Progenitor cell of endocrine pancreas (in vitro differentiated cells): ENCODE data around the gene WASF2. TPM values are rescaled to one million over a fixed set of nuclear protein-coding genes. Genes with fewer than 3 reads are reported as not detected.

Source experiments
- DNase-seq: peaks from one replicate; pipeline ENCODE4 v3.0.0; 2021; ENCODE audit warnings: low spot score; ENCODE audit not compliant: unreplicated experiment
- H3K27ac Mint-ChIP-seq: 2 replicates; pipeline ENCODE4 v1.8.0; 2021; ENCODE audit warnings: mild to moderate bottlenecking, moderate library complexity, mixed read lengths
- H3K27me3 Mint-ChIP-seq: 2 replicates; pipeline ENCODE4 v1.8.0; 2021; ENCODE audit warnings: mixed read lengths
- H3K36me3 Mint-ChIP-seq: 2 replicates; pipeline ENCODE4 v1.8.0; 2022; ENCODE audit warnings: mixed read lengths; ENCODE audit not compliant: insufficient read depth
- H3K4me1 Mint-ChIP-seq: 2 replicates; pipeline ENCODE4 v1.8.0; 2021; ENCODE audit warnings: low read depth, mixed read lengths
- H3K4me3 Mint-ChIP-seq: 2 replicates; pipeline ENCODE4 v1.8.0; 2021; ENCODE audit warnings: low read depth, mild to moderate bottlenecking, moderate library complexity, mixed read lengths
- H3K9me3 Mint-ChIP-seq: 2 replicates; pipeline ENCODE4 v1.8.0; 2021; ENCODE audit warnings: low read depth, mixed read lengths
- CTCF ChIP-seq: fragments of 200-600 bp; sonication (generic); IDR thresholded peaks from one replicate; pipeline ENCODE4 v1.5.0; 2021; ENCODE audit warnings: antibody characterized with exemption, mild to moderate bottlenecking; ENCODE audit not compliant: unreplicated experiment
- total RNA-seq: library from RNA; stranded (reverse); gene quantifications from 2 replicates; pipeline ENCODE4 v1.2.1, GENCODE V29; 2021

The WASF2 gene
- total RNA-seq, 1 donor from 2014 or later: 76.9 TPM

DNA sequence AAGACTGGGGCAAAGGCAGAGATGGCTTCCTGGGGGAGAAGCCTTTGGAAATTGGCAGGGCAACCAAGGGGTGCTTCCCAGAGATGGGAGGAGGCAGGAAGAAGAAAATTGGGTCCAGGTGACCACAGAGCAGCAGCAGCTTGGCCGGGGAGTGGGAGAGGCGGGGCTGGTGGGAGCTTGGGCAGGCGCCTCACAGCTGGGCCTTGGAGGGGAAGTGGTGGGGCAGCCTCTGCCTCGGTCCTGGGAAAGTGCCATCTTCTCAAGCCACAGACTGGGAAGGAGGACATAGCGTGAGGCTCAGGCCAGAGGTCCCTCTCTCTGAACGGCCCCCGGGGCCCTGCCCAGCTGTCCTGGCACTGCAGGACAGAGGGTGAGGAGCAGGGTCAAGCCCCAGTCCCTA, 24.0 kb upstream of the WASF2 start:
- TF ChIP-seq CTCF: no peak
- Mint-ChIP-seq H3K4me1 (peaks cover 9% of the 10 kb centered on the region), H3K27ac (no peak overlapping the region), H3K9me3 (no peaks in the 10 kb centered on the region), H3K27me3 (no peaks in the 10 kb centered on the region), H3K4me3 (no peak overlapping the region), H3K36me3 (no peaks in the 10 kb centered on the region)
- DNase-seq: no peak

DNA sequence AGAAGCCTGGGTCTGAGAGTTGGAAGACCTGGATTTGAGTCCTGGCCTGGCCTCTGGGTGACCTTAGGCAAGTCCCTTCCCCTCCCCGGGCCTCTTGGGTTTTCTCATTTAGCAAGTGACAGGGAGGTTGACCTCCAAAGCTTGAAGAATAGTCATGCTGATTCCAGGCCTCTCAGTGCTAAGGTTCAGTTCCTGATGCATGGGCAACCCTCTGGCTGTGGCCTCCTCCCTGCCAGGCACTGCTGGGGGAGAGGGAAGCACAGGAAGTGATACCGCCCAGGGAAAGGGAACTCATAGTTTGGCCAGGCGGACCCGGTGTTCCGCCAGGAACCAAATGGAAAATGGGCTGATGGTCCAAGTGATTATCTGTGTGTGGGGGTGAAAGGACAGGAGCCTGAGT, 23.6 kb upstream of the WASF2 start:
- DNase-seq: no peak
- Mint-ChIP-seq H3K4me1 (peaks cover 5% of the 10 kb centered on the region), H3K27ac (no peak overlapping the region), H3K4me3 (no peak overlapping the region), H3K9me3 (no peaks in the 10 kb centered on the region), H3K36me3 (no peaks in the 10 kb centered on the region), H3K27me3 (no peaks in the 10 kb centered on the region)
- TF ChIP-seq CTCF: no peak

DNA sequence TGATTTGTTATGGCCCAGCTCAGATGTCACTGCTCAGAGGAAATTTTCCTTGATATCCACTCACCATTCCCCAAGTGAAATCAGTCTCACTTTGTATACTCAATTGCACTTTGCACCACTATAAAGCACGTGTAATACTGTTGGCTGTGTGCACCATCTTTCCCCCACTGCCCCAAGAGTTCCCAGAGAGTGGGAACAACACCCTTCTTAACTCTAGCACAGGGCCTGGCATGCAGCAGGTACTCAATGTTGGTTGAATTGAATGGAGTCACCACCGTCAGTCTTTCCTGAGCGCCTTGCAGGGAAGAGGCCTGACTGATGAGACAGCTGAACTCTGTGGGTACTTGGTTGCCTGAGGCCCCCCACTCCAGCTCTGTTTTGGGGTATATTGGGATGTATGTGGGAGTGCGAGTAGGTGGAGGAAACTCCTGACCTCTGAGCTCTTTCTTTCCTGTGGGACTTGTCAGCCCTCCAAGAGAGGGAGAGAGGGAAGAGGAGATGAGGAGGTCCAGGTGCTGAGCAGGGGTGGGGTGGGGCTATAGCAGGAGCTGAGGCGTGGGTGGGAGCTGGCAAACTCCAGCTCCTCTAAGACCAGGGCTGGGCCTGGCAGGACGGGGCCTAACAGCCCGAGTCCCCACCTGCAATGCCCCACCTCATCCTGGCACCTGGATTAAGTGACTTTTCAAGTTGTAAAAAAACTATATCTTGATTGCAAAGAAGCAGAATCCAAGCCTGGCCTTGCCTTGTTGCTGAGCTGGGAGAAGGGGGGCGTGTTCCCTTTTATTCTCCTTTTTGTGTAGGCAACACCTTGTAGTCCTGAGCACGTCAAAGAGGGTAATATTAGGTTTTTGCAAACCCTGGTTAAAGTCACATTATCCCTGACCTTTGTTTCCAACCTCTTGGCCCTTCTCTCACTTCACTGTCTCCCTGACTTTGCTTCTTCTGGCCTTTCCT, 19.4 kb upstream of the WASF2 start:
- Mint-ChIP-seq H3K4me3 (no peak overlapping the region), H3K9me3 (no peaks in the 10 kb centered on the region), H3K27me3 (no peaks in the 10 kb centered on the region), H3K27ac (peak overlapping the region; percentile 41), H3K4me1 (peaks cover 2% of the 10 kb centered on the region), H3K36me3 (no peaks in the 10 kb centered on the region)
- no peak for TF ChIP-seq CTCF
- DNase-seq: no peak

DNA sequence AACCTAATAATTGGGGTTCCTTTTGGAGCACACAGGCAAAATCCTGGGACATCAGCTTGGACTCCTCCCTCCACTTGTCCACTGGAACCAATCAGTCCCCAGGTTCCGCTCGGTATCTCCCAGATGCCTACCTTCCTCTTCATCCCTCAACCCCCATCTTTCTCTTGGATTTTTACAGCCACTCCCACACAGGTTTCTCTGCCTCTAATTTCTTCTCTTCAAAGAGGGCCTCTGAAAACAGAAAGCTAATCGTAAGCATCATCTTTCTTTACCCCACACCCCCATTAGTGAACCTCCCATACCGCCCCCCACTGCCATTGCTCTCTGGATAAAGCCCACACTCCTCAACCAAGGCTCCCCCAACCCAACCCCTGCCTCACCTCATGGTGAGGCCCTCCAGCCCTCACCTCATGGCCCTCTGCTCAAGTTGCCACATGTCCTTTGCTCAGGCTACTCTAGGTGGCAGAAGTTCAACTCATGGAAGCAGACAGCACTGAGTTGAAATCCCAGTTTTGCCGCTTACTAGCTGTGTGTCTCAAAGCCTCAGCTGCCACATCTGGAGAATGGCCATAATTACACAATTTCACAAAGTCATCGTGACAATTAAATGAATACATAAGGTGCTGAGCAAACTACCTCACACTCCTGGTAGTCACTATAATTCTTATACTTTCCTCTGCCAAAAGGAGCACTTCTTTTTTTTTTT, 18.1 kb upstream of the WASF2 start:
- H3K27ac Mint-ChIP-seq: peak overlapping the region; percentile 34

More for the DNA sequence above, 18.1 kb upstream of the WASF2 start:
- H3K36me3 Mint-ChIP-seq: no peaks in the 10 kb centered on the region
- no peak overlapping the region for H3K4me3 Mint-ChIP-seq
- no peaks in the 10 kb centered on the region for H3K27me3 Mint-ChIP-seq
- peaks cover 10% of the 10 kb centered on the region for H3K4me1 Mint-ChIP-seq
- H3K9me3 Mint-ChIP-seq: no peaks in the 10 kb centered on the region
- TF ChIP-seq CTCF: no peak
- DNase-seq: no peak
